Measurements from ENCODE around the gene EPN3. TPM values are rescaled to one million over a fixed set of nuclear protein-coding genes. Genes with fewer than 3 reads are reported as not detected.

EPN3 gene
- total RNA-seq, 3 donors from 2014 or later, result 8.2 to 32.8 TPM; not detected in 1

- DNase-seq (ENCODE audit: low spot score in 2 of 2), result no peak
- Histone ChIP-seq H3K27ac (peak overlapping the region; percentile 57 to 76), H3K9me3 (no peaks in the 10 kb centered on the region), H3K36me3 (no peaks in the 10 kb centered on the region), H3K27me3 (no peaks in the 10 kb centered on the region), H3K4me3 (no peak overlapping the region), H3K4me1 (peaks cover 0 to 3% of the 10 kb centered on the region in 2 donors)
- intact Hi-C loops (cut with DNase I; ENCODE audit: low total_unique reads), result loop anchor here (10.0 kb wide), 1 partner anchor 295 kb away; no protein-coding TSS in a partner anchor
- TF ChIP-seq POLR2AphosphoS5 (IDR thresholded peaks at IDR 0.05) (no peak), POLR2A (IDR thresholded peaks at IDR 0.05) (no peak), CTCF (IDR thresholded peaks at IDR 0.05) (no peak)
Measured at GRCh38 chr17:50549969-50550368, 17.4 kb downstream of the EPN3 start.

GRCh38 chr17:50550661-50551432, 18.3 kb downstream of the EPN3 start:
- TF ChIP-seq CTCF (IDR thresholded peaks at IDR 0.05) (peak; percentile 34 to 80 (median 63)), POLR2AphosphoS5 (IDR thresholded peaks at IDR 0.05) (peak in 1 of 3 donors; percentile 23), POLR2A (IDR thresholded peaks at IDR 0.05) (no peak)
- Histone ChIP-seq H3K27ac (peak overlapping the region; percentile 57 to 76), H3K36me3 (no peaks in the 10 kb centered on the region), H3K9me3 (no peaks in the 10 kb centered on the region), H3K27me3 (no peaks in the 10 kb centered on the region), H3K4me1 (peaks cover 0 to 3% of the 10 kb centered on the region in 2 donors), H3K4me3 (no peak overlapping the region)
- intact Hi-C loops (cut with DNase I; ENCODE audit: low total_unique reads), result no loop called here
- DNase-seq (ENCODE audit: low spot score in 2 of 2), result peak; percentile 55 to 77

GRCh38 chr17:50551433-50551815, 18.9 kb downstream of the EPN3 start:
- TF ChIP-seq POLR2A (IDR thresholded peaks at IDR 0.05) (no peak), CTCF (IDR thresholded peaks at IDR 0.05) (no peak), POLR2AphosphoS5 (IDR thresholded peaks at IDR 0.05) (no peak)
- Histone ChIP-seq H3K9me3 (no peaks in the 10 kb centered on the region), H3K36me3 (no peaks in the 10 kb centered on the region), H3K27me3 (no peaks in the 10 kb centered on the region), H3K4me3 (no peak overlapping the region), H3K27ac (peak overlapping the region in 1 of 2 donors; percentile 76), H3K4me1 (peaks cover 0 to 3% of the 10 kb centered on the region in 2 donors)
- intact Hi-C loops (cut with DNase I; ENCODE audit: low total_unique reads), result no loop called here
- no peak for DNase-seq (ENCODE audit: low spot score in 2 of 2)

GRCh38 chr17:50551884-50552283, 19.3 kb downstream of the EPN3 start:
- Histone ChIP-seq H3K9me3 (no peaks in the 10 kb centered on the region), H3K36me3 (no peaks in the 10 kb centered on the region), H3K27me3 (no peaks in the 10 kb centered on the region), H3K4me1 (peaks cover 0 to 3% of the 10 kb centered on the region in 2 donors), H3K4me3 (no peak overlapping the region), H3K27ac (no peak overlapping the region)
- no peak for TF ChIP-seq POLR2AphosphoS5 (IDR thresholded peaks at IDR 0.05)
- no peak for TF ChIP-seq CTCF (IDR thresholded peaks at IDR 0.05)
- TF ChIP-seq POLR2A (IDR thresholded peaks at IDR 0.05), result no peak
- no peak for DNase-seq (ENCODE audit: low spot score in 2 of 2)
- intact Hi-C loops (cut with DNase I; ENCODE audit: low total_unique reads), result no loop called here

GRCh38 chr17:50554201-50554600, 21.7 kb downstream of the EPN3 start:
- Histone ChIP-seq H3K4me3 (no peak overlapping the region), H3K27me3 (peaks cover 0 to 2% of the 10 kb centered on the region in 2 donors), H3K4me1 (no peaks in the 10 kb centered on the region), H3K9me3 (no peaks in the 10 kb centered on the region), H3K27ac (no peak overlapping the region), H3K36me3 (no peaks in the 10 kb centered on the region)
- DNase-seq (ENCODE audit: low spot score in 2 of 2), result no peak
- intact Hi-C loops (cut with DNase I; ENCODE audit: low total_unique reads), result no loop called here
- TF ChIP-seq POLR2A (IDR thresholded peaks at IDR 0.05) (no peak), CTCF (IDR thresholded peaks at IDR 0.05) (no peak), POLR2AphosphoS5 (IDR thresholded peaks at IDR 0.05) (no peak)

Data from breast epithelium (tissue), 4 donors.